Pancreas (tissue), 10 donors: ENCODE results near the gene MATK. TPM values are rescaled to one million over a fixed set of nuclear protein-coding genes. Genes with fewer than 3 reads are reported as not detected.
A peak's percentile ranks its signal among the peaks of the same experiment; 100 is the strongest.
"Not testable (repeated sequence)": the region's sequence is repeated elsewhere in the genome, so short reads cannot be mapped to it uniquely, and the experiment has no call there.

Source experiments
- ATAC-seq, 4 donors: fragments of 200-7000 bp; cut with Tn5 transposase; one replicate each; pipeline versions ENCODE4 v1.8.0 to v1.9.1; 2020; ENCODE audit warnings: mild to moderate bottlenecking in 4 of 4, moderate library complexity in 4 of 4
- DNase-seq, 6 donors: peaks; one replicate each; pipeline ENCODE4 v3.0.0-alpha.2; 2020
- FAIRE-seq: peaks from 2 replicates; lab custom pipeline; 2012; peaks lifted over from hg19 to GRCh38; lab: Jason Lieb, UNC
- H3K27ac ChIP-seq, 4 donors: fragments of 200-600 bp; sonication (generic); 1 replicate in 3 of 4; 2 replicates in 1 of 4; pipeline versions ENCODE4 v1.5.0 to v1.8.0; 2020
- H3K27me3 ChIP-seq, 4 donors: fragments of 200-600 bp; one replicate each; pipeline ENCODE4 v1.8.0; 2021
- H3K36me3 ChIP-seq, 3 donors: fragments of 200-600 bp; sonication (generic) in 1 of 3; one replicate each; pipeline versions ENCODE4 v1.5.0 to v1.8.0; 2020 to 2021
- H3K4me1 ChIP-seq, 3 donors: fragments of 200-600 bp; one replicate each; pipeline ENCODE4 v1.8.0; 2021
- H3K4me3 ChIP-seq, 4 donors: fragments of 200-600 bp; sonication (generic) in 2 of 4; one replicate each; pipeline versions ENCODE4 v1.5.0 to v1.8.0; 2020 to 2021
- H3K9me3 ChIP-seq, 4 donors: fragments of 200-600 bp; one replicate each; pipeline ENCODE4 v1.8.0; 2021
- WGBS, 2 donors: extraction: QIAGEN DNeasy Blood & Tissue Kit; methylation state at CpG; one replicate each; pipeline ENCODE4 v1.1.7; 2013; 5-methylcytosine and 5-hydroxymethylcytosine counted together
- intact Hi-C, 3 donors: fragments of 100-400 bp; cut with DNase I; formaldehyde crosslinking; loops; one replicate each; pipeline versions ENCODE4 v1.11.1 to v1.14.2; 2022
- polyA plus RNA-seq, 2 donors: library from polyadenylated mRNA; stranded (reverse); fragments of 200-250 nt; gene quantifications; one replicate each; pipeline ENCODE4 v1.2.3, GENCODE V29; 2013
- total RNA-seq, 6 donors: library from RNA; stranded (reverse); fragmentation: NEBNext Ultra II Directional in 4 of 6; extraction: Animal tissue kit (Norgen Biotek cat#: 25700) in 4 of 6; gene quantifications; one replicate each; pipeline versions ENCODE4 v1.2.1 to v1.2.4, GENCODE V29; 2021 to 2023
- TF ChIP-seq, protein P1 (sequence below), 4 donors: fragments of 200-600 bp; sonication (generic) in 3 of 4; IDR thresholded peaks; one replicate each; pipeline versions ENCODE4 v1.5.0 to v1.8.0; 2021; ENCODE audit warnings: antibody characterized with exemption in 4 of 4
- donor health status: healthy with polysubstance abuse.
- donor health status: DM: no; HTN: no; CAD: no; lungs with moderate emphysema.
- donor health status: DM: no; HTN: no; CAD: no.
- donor health status: control.
- donor health status: control.
- donor health status: Bipolar disorder and iron deficiency.
- donor health status: DM: yes; HTN: yes; CAD: no.
- donor health status: DM: no; HTN: no; CAD: no.
- donor health status: DM: no; HTN: no; CAD: no.
- donor health status: DM: yes; HTN: yes; CAD: no.

MATK gene
- total and polyA plus RNA-seq, 8 donors: 0.69 to 3.9 (median 1.7) TPM; not detected in 2

DNA sequence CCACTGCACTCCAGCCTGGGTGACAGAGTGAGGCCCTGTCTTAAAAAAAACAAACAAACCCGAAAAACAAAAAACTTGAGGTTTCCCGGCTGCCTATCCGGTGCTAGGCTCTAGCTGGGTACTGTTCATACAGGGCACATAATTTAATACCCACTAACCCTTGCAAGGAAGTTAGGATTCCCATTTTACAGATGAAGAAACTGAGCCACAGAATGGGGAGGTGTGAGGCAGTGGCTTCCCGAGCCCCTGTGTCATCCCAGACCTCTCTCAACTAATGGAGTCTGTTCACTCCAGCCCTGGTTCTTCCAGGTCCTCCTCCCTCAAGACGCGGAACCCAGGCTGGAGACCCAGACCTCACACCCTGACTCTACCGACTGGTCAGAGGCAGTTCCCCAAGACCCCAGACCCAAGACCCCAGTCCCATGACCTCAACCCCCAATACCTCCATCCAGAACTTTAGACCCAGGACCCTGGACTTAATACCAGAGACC is 25.3 kb downstream of the MATK start:
- Histone ChIP-seq H3K27me3 (no peaks in the 10 kb centered on the region), H3K4me1 (peaks cover 3 to 24% (median 15%) of the 10 kb centered on the region in 3 donors)
- WGBS, 2 donors: 18 to 19% methylated on average over 7 of the region's 7 CpGs

DNA sequence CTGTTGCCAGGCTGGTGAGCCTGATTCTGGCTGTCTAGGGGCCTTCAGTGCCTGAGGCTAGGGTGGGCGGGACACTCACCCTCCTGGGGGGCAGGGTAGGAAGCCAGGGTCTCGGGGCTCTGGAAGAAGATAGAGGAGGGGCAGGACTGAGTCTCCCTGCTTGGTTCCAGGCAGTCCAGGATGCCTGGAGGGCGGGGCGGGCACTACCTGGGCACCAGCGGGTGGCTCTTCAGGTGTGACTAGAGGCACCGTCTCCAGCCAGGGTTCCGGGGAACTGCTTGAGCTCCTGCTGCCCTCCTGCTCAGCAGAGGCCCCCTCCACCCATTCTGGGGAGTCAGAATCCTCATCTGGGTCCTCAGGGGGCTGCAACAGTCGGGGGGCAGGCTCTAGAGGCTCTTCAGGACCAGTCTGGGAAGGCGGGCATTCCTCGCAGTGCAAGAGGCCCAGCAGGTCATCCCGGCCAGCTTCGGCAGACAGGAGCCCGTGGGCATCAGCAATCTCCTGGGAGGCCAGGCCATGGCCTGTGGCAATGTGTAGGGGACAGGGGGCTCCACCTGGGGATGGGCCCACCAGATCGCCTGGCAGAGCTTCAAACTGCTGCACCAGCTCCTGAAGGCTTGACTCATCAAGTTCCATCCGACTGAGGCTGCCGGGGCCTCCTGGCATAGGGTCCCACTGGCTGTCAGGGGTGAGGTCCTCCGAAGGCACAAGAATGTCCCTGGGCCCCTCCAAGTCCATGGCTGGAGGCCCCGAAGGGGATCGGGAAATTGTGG is 26.5 kb downstream of the MATK start:
- ATAC-seq (no peak), FAIRE-seq (no peak), DNase-seq (peak in 1 of 6 donors; percentile 72)
- intact Hi-C loops: no loop called here
- H3K4me3 ChIP-seq: no peak overlapping the region
- no peaks in the 10 kb centered on the region for H3K27me3 ChIP-seq
- H3K36me3 ChIP-seq: no peaks in the 10 kb centered on the region
- peaks cover 3 to 24% (median 15%) of the 10 kb centered on the region in 3 donors for H3K4me1 ChIP-seq
- H3K9me3 ChIP-seq: no peaks in the 10 kb centered on the region
- 84 to 89% methylated on average over 19 of the region's 19 CpGs for WGBS, 2 donors
- no peak overlapping the region for H3K27ac ChIP-seq
- TF ChIP-seq, protein P1, sequence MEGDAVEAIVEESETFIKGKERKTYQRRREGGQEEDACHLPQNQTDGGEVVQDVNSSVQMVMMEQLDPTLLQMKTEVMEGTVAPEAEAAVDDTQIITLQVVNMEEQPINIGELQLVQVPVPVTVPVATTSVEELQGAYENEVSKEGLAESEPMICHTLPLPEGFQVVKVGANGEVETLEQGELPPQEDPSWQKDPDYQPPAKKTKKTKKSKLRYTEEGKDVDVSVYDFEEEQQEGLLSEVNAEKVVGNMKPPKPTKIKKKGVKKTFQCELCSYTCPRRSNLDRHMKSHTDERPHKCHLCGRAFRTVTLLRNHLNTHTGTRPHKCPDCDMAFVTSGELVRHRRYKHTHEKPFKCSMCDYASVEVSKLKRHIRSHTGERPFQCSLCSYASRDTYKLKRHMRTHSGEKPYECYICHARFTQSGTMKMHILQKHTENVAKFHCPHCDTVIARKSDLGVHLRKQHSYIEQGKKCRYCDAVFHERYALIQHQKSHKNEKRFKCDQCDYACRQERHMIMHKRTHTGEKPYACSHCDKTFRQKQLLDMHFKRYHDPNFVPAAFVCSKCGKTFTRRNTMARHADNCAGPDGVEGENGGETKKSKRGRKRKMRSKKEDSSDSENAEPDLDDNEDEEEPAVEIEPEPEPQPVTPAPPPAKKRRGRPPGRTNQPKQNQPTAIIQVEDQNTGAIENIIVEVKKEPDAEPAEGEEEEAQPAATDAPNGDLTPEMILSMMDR (IDR thresholded peaks at IDR 0.05): no peak

More for the DNA sequence above, 25.3 kb downstream of the MATK start:
- no peaks in the 10 kb centered on the region for H3K9me3 ChIP-seq
- peak overlapping the region in 3 of 4 donors; percentile 46 to 100 (median 100) for H3K27ac ChIP-seq
- intact Hi-C loops: no loop called here
- H3K4me3 ChIP-seq: peak overlapping the region; percentile 61 to 87 (median 84)
- no peak for FAIRE-seq
- ATAC-seq: no peak
- TF ChIP-seq, protein P1 (IDR thresholded peaks at IDR 0.05): no peak
- no peak for DNase-seq
- H3K36me3 ChIP-seq: peaks cover 0 to 7% (median 0%) of the 10 kb centered on the region in 3 donors

DNA sequence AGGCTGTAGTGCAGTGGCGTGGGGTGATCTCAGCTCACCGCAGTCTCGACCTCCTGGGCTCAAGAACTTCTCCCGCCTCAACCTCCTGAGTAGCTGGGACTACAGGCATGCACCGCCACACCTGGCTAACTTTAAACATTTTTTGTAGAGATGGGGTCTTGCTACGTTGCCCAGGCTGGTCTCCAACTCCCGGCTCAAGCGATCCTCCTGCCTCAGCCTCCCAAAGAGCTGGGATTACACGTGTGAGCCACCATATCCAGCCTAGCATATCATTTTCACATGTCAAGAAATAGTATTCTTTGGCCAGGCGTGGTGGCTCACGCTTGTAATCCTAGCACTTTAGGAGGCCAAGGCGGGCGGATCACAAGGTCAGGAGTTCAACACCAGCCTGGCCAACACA is 27.9 kb downstream of the MATK start:
- H3K4me3 ChIP-seq, ATAC-seq, H3K27me3 ChIP-seq, H3K27ac ChIP-seq, H3K9me3 ChIP-seq, intact Hi-C loops, FAIRE-seq, H3K36me3 ChIP-seq, DNase-seq: not testable (repeated sequence)
- 96 to 97% methylated on average over 13 of the region's 13 CpGs for WGBS, 2 donors
- peaks cover 3 to 20% (median 11%) of the 10 kb centered on the region in 3 donors for H3K4me1 ChIP-seq

DNA sequence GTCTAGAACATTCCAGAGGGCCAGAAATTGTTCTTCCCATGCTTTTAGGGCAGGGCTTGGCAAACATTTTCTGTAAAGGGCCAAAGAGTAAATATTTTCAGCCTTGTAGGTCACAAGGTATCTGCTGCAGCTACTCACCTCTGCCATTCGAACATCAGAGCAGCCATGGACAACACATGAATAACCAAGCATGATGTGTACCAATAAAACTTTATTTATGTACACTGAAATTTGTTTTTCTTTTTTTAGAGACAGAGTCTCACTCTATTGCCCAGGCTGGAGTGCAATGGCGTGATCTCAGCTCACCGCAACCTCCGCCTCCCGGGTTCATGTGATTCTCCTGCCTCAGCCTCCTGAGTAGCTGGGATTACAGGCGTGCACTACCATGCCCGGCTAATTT is 28.5 kb downstream of the MATK start:
- not testable (repeated sequence) for FAIRE-seq

DNA sequence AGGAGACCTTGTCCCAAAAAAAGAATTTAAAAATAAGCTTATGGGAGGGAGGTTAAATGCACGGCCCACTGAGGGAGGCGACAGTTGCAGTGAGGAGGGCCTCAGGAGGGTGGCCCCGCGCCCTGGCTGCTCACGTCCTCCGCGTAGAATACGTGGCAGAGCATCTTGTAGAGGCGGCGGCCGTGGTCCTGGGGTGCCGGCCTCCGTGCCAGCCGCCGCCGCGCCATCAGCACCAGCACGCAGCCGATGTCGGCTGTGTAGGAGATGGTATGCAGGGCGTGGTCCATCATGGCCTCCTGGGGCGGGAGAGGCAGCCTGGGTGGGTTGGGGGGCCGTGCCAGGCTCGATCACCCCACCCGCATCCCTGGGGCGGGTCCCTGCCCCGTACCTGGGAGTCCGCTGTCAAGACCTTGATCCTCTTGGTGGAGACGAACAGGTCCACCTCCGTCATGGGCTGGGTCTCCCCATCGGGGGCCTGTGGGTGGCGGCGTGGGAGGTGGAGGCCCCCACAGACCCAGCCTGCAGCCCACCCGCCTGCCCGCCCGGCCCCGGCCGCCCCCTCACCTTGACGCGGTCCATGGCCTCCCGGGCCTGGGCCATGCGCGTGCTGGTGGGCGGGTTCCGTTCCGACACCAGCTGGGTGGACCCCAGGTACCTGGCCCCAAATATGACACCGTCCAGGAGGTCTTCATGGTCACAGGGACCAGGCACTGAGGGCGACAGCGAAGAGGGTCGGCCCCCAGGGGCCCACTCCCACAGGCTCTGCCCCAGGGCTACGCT is 32.4 kb downstream of the MATK start:
- Histone ChIP-seq H3K36me3 (peaks cover 0 to 18% (median 0%) of the 10 kb centered on the region in 3 donors), H3K4me3 (no peak overlapping the region), H3K27me3 (no peaks in the 10 kb centered on the region), H3K9me3 (no peaks in the 10 kb centered on the region), H3K4me1 (no peaks in the 10 kb centered on the region), H3K27ac (no peak overlapping the region)
- TF ChIP-seq, protein P1 (IDR thresholded peaks at IDR 0.05): no peak
- intact Hi-C loops: no loop called here
- DNase-seq (no peak), FAIRE-seq (no peak), ATAC-seq (no peak)
- WGBS, 2 donors: 94 to 95% methylated on average over 39 to 51 of the region's 51 CpGs

More for the DNA sequence above, 28.5 kb downstream of the MATK start:
- H3K4me3 ChIP-seq, ATAC-seq, H3K9me3 ChIP-seq, H3K27ac ChIP-seq, H3K27me3 ChIP-seq, DNase-seq, H3K36me3 ChIP-seq, intact Hi-C loops: not testable (repeated sequence)
- WGBS, 2 donors: 90 to 93% methylated on average over 7 of the region's 7 CpGs
- H3K4me1 ChIP-seq: peaks cover 3 to 18% (median 8%) of the 10 kb centered on the region in 3 donors
